M059J (cell line): Measurements from ENCODE around the gene ECI1. TPM values are rescaled to one million over a fixed set of nuclear protein-coding genes. Genes with fewer than 3 reads are reported as not detected.

Experiments used
- DNase-seq: peaks from one replicate; pipeline ENCODE4 v3.0.0-alpha.2; 2012; ENCODE audit warnings: low read depth
- total RNA-seq: library from RNA; depleted of rRNA; stranded (reverse); fragments of >200 nt; shearing (Covaris generic); gene quantifications from 2 replicates; pipeline ENCODE4 v1.2.3, GENCODE V29; 2014; rRNA removed

ECI1 gene
- total RNA-seq, result 37.3 and 75.1 TPM in 2 replicates

- DNase-seq, result peak; percentile 93
Observed at GRCh38 chr16:2251296-2252111, at the start of gene ECI1. Gene ECI1 (minus strand): TSS chr16:2251587. CDS start chr16:2251566, 21 bp downstream.

- DNase-seq, result no peak
Observed at GRCh38 chr16:2299915-2300192, 48.5 kb upstream of the ECI1 start.

GRCh38 chr16:2299121-2299914 is 47.9 kb upstream of the ECI1 start:
- DNase-seq, result no peak

- DNase-seq, result no peak
Observed at GRCh38 chr16:2298621-2299020, 47.2 kb upstream of the ECI1 start.

- no peak for DNase-seq
Observed at GRCh38 chr16:2297506-2297860, 46.1 kb upstream of the ECI1 start.

GRCh38 chr16:2296661-2297505 is 45.5 kb upstream of the ECI1 start:
- DNase-seq, result peak; percentile 52

- no peak for DNase-seq
Observed at GRCh38 chr16:2295056-2295798, 43.8 kb upstream of the ECI1 start.

- no peak for DNase-seq
Observed at GRCh38 chr16:2292221-2292620, 40.8 kb upstream of the ECI1 start.

- no peak for DNase-seq
Observed at GRCh38 chr16:2289282-2289681, 37.9 kb upstream of the ECI1 start.

- no peak for DNase-seq
Observed at GRCh38 chr16:2288726-2289125, 37.3 kb upstream of the ECI1 start.

- no peak for DNase-seq
Observed at GRCh38 chr16:2287916-2288547, 36.6 kb upstream of the ECI1 start.

- DNase-seq, result no peak
Observed at GRCh38 chr16:2286550-2286949, 35.2 kb upstream of the ECI1 start.

- no peak for DNase-seq
Observed at GRCh38 chr16:2285731-2286191, 34.4 kb upstream of the ECI1 start.

GRCh38 chr16:2284797-2285576 is 33.6 kb upstream of the ECI1 start:
- DNase-seq, result no peak

- no peak for DNase-seq
Observed at GRCh38 chr16:2284001-2284770, 32.8 kb upstream of the ECI1 start.

- no peak for DNase-seq
Observed at GRCh38 chr16:2282866-2283555, 31.6 kb upstream of the ECI1 start.

- DNase-seq, result no peak
Observed at GRCh38 chr16:2282262-2282661, 30.9 kb upstream of the ECI1 start.

GRCh38 chr16:2280981-2281542 is 29.7 kb upstream of the ECI1 start:
- DNase-seq, result no peak

GRCh38 chr16:2280461-2280860 is 29.1 kb upstream of the ECI1 start:
- DNase-seq, result no peak
